HEK293T (cell line): ENCODE data around the gene COL23A1.

ENCODE experiments used
- ARNT ChIP-seq: fragments of 450-650 bp; IDR thresholded peaks from 2 replicates; pipeline ENCODE4 v1.6.1; 2017; ENCODE audit warnings: mild to moderate bottlenecking
- BHLHE40 ChIP-seq: fragments of 450-650 bp; IDR thresholded peaks from 2 replicates; pipeline ENCODE4 v1.6.1; 2016; ENCODE audit warnings: mild to moderate bottlenecking, moderate library complexity, borderline replicate concordance
- CTBP1 ChIP-seq: fragments of 450-650 bp; IDR thresholded peaks from 2 replicates; pipeline ENCODE4 v1.6.1; 2016; ENCODE audit warnings: borderline replicate concordance
- ELF4 ChIP-seq: fragments of 450-650 bp; IDR thresholded peaks from 2 replicates; pipeline ENCODE4 v1.6.1; 2017; ENCODE audit warnings: antibody characterized with exemption
- FOXA1 ChIP-seq: fragments of 450-650 bp; IDR thresholded peaks from 2 replicates; pipeline ENCODE4 v1.6.1; 2016; ENCODE audit warnings: mild to moderate bottlenecking
- FOXK2 ChIP-seq: fragments of 450-650 bp; IDR thresholded peaks from 2 replicates; pipeline ENCODE4 v1.6.1; 2016; ENCODE audit warnings: mild to moderate bottlenecking
- FOXM1 ChIP-seq: fragments of 450-650 bp; IDR thresholded peaks from 2 replicates; pipeline ENCODE4 v1.6.1; 2017; ENCODE audit warnings: mild to moderate bottlenecking, borderline replicate concordance
- L3MBTL2 ChIP-seq: fragments of 450-650 bp; conservative IDR thresholded peaks from 2 replicates; pipeline ENCODE4 v1.6.1; 2016; ENCODE audit warnings: mild to moderate bottlenecking
- LEF1 ChIP-seq: fragments of 450-650 bp; IDR thresholded peaks from 2 replicates; pipeline ENCODE4 v1.6.1; 2017; ENCODE audit warnings: mild to moderate bottlenecking, borderline replicate concordance
- PKNOX1 ChIP-seq: fragments of 450-650 bp; IDR thresholded peaks from 2 replicates; pipeline ENCODE4 v1.6.1; 2016
- SP1 ChIP-seq: fragments of 450-650 bp; IDR thresholded peaks from 2 replicates; pipeline ENCODE4 v1.6.1; 2017
- SUZ12 ChIP-seq: fragments of 450-650 bp; IDR thresholded peaks from 2 replicates; pipeline ENCODE4 v1.6.1; 2016; ENCODE audit warnings: mild to moderate bottlenecking
- TARDBP ChIP-seq: fragments of 450-650 bp; IDR thresholded peaks from 2 replicates; pipeline ENCODE4 v1.6.1; 2016
- ZNF384 ChIP-seq: fragments of 450-650 bp; IDR thresholded peaks from 2 replicates; pipeline ENCODE4 v1.6.1; 2016

- TF ChIP-seq FOXM1 (no peak), BHLHE40 (no peak), SUZ12 (no peak), CTBP1 (no peak), TARDBP (no peak), FOXK2 (no peak), LEF1 (no peak), PKNOX1 (no peak), L3MBTL2 (no peak), SP1 (no peak), ARNT (no peak), ELF4 (no peak), ZNF384 (no peak), FOXA1 (no peak)
Observed at GRCh38 chr5:178504340-178504960, 85.7 kb downstream of the COL23A1 start.
